WTC11 (cell line): Measurements from ENCODE around the gene ZMAT2. TPM values are rescaled to one million over a fixed set of nuclear protein-coding genes. Genes with fewer than 3 reads are reported as not detected.
A peak's percentile ranks its signal among the peaks of the same experiment; 100 is the strongest.

Experiments
- ATAC-seq: fragments of 200-7000 bp; cut with Tn5 transposase; 2 replicates; pipeline ENCODE4 v1.10.0; 2021; ENCODE audit warnings: mild to moderate bottlenecking, moderate library complexity
- CTCF ChIA-PET: fragments of 300-600 bp; sonication (Branson Sonifier 250); formaldehyde crosslinking; loops from one replicate; lab custom pipeline; 2021; ENCODE audit warnings: antibody characterized with exemption; lab: Charles Lee
- POLR2A ChIA-PET: fragments of 350-600 bp; sonication (Branson Sonifier 250); formaldehyde crosslinking; loops from one replicate; lab custom pipeline; 2021; ENCODE audit warnings: antibody characterized with exemption; lab: Charles Lee
- DNase-seq: peaks from one replicate; pipeline ENCODE4 v3.0.0; 2021; ENCODE audit warnings: low spot score
- H3K27ac Mint-ChIP-seq: 2 replicates; pipeline ENCODE4 v1.8.0; 2021; ENCODE audit warnings: mixed read lengths
- H3K27me3 Mint-ChIP-seq: 2 replicates; pipeline ENCODE4 v1.8.0; 2021; ENCODE audit warnings: low read depth, mild to moderate bottlenecking, moderate library complexity, mixed read lengths
- H3K36me3 Mint-ChIP-seq: 2 replicates; pipeline ENCODE4 v1.8.0; 2021; ENCODE audit warnings: mixed read lengths
- H3K4me1 Mint-ChIP-seq: 2 replicates; pipeline ENCODE4 v1.8.0; 2022; ENCODE audit warnings: mixed read lengths
- H3K4me3 Mint-ChIP-seq: 2 replicates; pipeline ENCODE4 v1.8.0; 2021; ENCODE audit warnings: mild to moderate bottlenecking, moderate library complexity, mixed read lengths
- H3K9me3 Mint-ChIP-seq: 2 replicates; pipeline ENCODE4 v1.8.0; 2021; ENCODE audit warnings: mixed read lengths
- CBFB ChIP-seq: sonication (generic); formaldehyde crosslinking; IDR thresholded peaks from 2 replicates; pipeline ENCODE4 v1.8.1; 2022; ENCODE audit warnings: mild to moderate bottlenecking, low read depth, missing genetic modification reagents
- FOXP1 ChIP-seq: sonication (generic); formaldehyde crosslinking; IDR thresholded peaks from 2 replicates; pipeline ENCODE4 v1.8.0; 2022; ENCODE audit warnings: missing genetic modification reagents, mild to moderate bottlenecking, moderate library complexity, borderline replicate concordance
- MYBL2 ChIP-seq: sonication (generic); formaldehyde crosslinking; IDR thresholded peaks from 2 replicates; pipeline ENCODE4 v1.8.1; 2023; ENCODE audit warnings: mild to moderate bottlenecking, moderate library complexity, missing genetic modification reagents
- OVOL2 ChIP-seq: fragments of 250-450 bp; sonication (Bioruptor Pico); IDR thresholded peaks from 2 replicates; pipeline ENCODE4 v1.9.0; 2021; ENCODE audit warnings: mild to moderate bottlenecking, borderline replicate concordance
- RELA ChIP-seq: sonication (generic); formaldehyde crosslinking; IDR thresholded peaks from 2 replicates; pipeline ENCODE4 v1.8.1; 2022; ENCODE audit warnings: missing genetic modification reagents, mild to moderate bottlenecking, borderline replicate concordance
- SMAD3 ChIP-seq: sonication (generic); formaldehyde crosslinking; IDR thresholded peaks from 2 replicates; pipeline ENCODE4 v1.8.0; 2022; ENCODE audit warnings: missing genetic modification reagents, mild to moderate bottlenecking, borderline replicate concordance
- SMAD4 ChIP-seq: sonication (generic); formaldehyde crosslinking; IDR thresholded peaks from 2 replicates; pipeline ENCODE4 v1.8.0; 2022; ENCODE audit warnings: mild to moderate bottlenecking, missing genetic modification reagents
- TP53 ChIP-seq: sonication (generic); formaldehyde crosslinking; IDR thresholded peaks from 2 replicates; pipeline ENCODE4 v1.8.1; 2023; ENCODE audit warnings: mild to moderate bottlenecking, missing genetic modification reagents
- ZNF138 ChIP-seq: sonication (generic); formaldehyde crosslinking; conservative IDR thresholded peaks from 2 replicates; pipeline ENCODE4 v1.8.1; 2022; ENCODE audit warnings: mild to moderate bottlenecking, moderate library complexity, missing genetic modification reagents
- ZNF219 ChIP-seq: sonication (generic); formaldehyde crosslinking; IDR thresholded peaks from 2 replicates; pipeline ENCODE4 v1.8.0; 2023; ENCODE audit warnings: missing genetic modification reagents, mild to moderate bottlenecking, borderline replicate concordance
- ZNF317 ChIP-seq: sonication (generic); formaldehyde crosslinking; IDR thresholded peaks from 2 replicates; pipeline ENCODE4 v1.8.1; 2023; ENCODE audit warnings: low read depth, mild to moderate bottlenecking, moderate library complexity, missing genetic modification reagents, borderline replicate concordance
- total RNA-seq: library from RNA; stranded (reverse); gene quantifications from 3 replicates; pipeline ENCODE4 v1.2.3, GENCODE V29; 2021
- TF ChIP-seq, protein P1 (sequence below): sonication (generic); formaldehyde crosslinking; IDR thresholded peaks from 2 replicates; pipeline ENCODE4 v1.8.0; 2022; ENCODE audit warnings: mild to moderate bottlenecking, missing genetic modification reagents
- TF ChIP-seq, protein P2 (sequence below): sonication (generic); formaldehyde crosslinking; IDR thresholded peaks from 2 replicates; pipeline ENCODE4 v1.8.0; 2022; ENCODE audit warnings: mild to moderate bottlenecking, missing genetic modification reagents
- TF ChIP-seq, protein P3 (sequence below): sonication (generic); formaldehyde crosslinking; IDR thresholded peaks from 2 replicates; pipeline ENCODE4 v1.8.0; 2022; ENCODE audit warnings: mild to moderate bottlenecking, missing genetic modification reagents
- TF ChIP-seq, protein P4 (sequence below): sonication (generic); formaldehyde crosslinking; conservative IDR thresholded peaks from 2 replicates; pipeline ENCODE4 v1.8.1; 2023; ENCODE audit warnings: mild to moderate bottlenecking, low read depth, missing genetic modification reagents, moderate library complexity
- TF ChIP-seq, protein P5 (sequence below): sonication (generic); formaldehyde crosslinking; IDR thresholded peaks from 2 replicates; pipeline ENCODE4 v1.8.0; 2022; ENCODE audit warnings: missing genetic modification reagents
- TF ChIP-seq, protein P6 (sequence below): sonication (generic); formaldehyde crosslinking; IDR thresholded peaks from 2 replicates; pipeline ENCODE4 v1.8.0; 2022; ENCODE audit warnings: mild to moderate bottlenecking, missing genetic modification reagents
- TF ChIP-seq, protein P7 (sequence below): sonication (generic); formaldehyde crosslinking; IDR thresholded peaks from 2 replicates; pipeline ENCODE4 v1.8.1; 2023; ENCODE audit warnings: mild to moderate bottlenecking, moderate library complexity, missing genetic modification reagents
- TF ChIP-seq, protein P8 (sequence below): sonication (generic); formaldehyde crosslinking; IDR thresholded peaks from 2 replicates; pipeline ENCODE4 v1.8.1; 2022; ENCODE audit warnings: low read depth, mild to moderate bottlenecking, moderate library complexity, missing genetic modification reagents, borderline replicate concordance

ZMAT2 gene
- total RNA-seq, 1 experiment from 2014 or later: 57.2 TPM

DNA sequence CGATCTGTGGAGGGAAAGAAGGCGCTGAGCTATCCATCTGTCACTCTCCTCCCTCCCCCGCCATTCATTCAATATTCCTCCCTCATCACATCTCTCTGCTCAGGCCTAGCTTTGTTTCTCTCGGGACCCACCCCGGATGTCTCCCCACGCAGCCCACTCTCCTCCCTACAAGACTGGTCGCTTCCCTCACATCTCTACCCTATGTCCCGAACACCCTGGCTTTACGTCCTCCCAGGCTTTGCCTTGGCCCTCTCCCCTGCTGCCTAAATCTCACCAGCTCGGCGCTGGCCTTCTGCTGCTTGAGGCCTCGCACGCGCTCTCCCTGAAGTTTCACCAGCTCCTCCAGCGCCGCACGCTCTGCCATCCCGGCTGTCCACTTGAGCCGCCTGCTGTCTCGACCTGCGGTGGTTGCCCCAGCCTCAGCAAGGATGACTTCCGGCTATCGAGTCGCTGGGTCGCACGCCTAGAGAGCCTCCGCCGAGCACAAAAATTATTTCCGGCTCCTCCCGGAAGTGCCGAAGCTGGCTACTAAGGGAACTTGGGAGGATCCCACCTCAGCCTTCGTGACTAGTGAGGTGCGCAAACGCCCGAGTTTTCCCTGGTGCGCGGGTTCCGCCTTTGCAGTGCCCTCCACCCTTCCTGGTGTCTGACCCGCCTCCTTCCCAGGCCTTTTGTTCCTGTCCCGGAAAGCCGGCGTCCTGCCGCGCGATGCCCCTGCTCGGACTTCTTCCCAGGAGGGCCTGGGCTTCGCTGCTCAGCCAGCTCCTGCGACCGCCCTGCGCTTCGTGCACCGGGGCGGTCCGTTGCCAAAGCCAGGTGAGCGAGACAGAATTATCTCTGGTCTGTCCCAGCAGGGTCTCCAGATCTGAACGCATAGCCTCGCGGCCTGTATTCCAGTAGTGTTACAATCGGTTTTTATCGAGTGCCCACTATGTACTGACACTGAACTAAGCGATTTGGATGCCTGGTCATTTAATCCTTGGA lies 9.0 kb upstream of the ZMAT2 start, which contains the start of the genes HARS1 and HARS2 (continued):
- TF ChIP-seq FOXP1 (CRISPR knock-in tag): no peak; the same call in 1 of the 2 replicates
- 0 out of 2 replicates have a peak, but pooled peaks have one; percentile 21 for TF ChIP-seq SMAD3 (CRISPR knock-in tag)
- no peak for TF ChIP-seq ZNF317 (CRISPR knock-in tag)
- TF ChIP-seq CBFB (CRISPR knock-in tag): no peak
- TF ChIP-seq RELA (CRISPR knock-in tag): no peak
- no peak for TF ChIP-seq OVOL2 (CRISPR knock-in tag)
- TF ChIP-seq, protein P1, sequence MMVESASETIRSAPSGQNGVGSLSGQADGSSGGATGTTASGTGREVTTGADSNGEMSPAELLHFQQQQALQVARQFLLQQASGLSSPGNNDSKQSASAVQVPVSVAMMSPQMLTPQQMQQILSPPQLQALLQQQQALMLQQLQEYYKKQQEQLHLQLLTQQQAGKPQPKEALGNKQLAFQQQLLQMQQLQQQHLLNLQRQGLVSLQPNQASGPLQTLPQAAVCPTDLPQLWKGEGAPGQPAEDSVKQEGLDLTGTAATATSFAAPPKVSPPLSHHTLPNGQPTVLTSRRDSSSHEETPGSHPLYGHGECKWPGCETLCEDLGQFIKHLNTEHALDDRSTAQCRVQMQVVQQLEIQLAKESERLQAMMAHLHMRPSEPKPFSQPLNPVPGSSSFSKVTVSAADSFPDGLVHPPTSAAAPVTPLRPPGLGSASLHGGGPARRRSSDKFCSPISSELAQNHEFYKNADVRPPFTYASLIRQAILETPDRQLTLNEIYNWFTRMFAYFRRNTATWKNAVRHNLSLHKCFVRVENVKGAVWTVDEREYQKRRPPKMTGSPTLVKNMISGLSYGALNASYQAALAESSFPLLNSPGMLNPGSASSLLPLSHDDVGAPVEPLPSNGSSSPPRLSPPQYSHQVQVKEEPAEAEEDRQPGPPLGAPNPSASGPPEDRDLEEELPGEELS (CRISPR knock-in tag): peak; percentile 42; the same call in 1 of the 2 replicates
- TF ChIP-seq, protein P2, sequence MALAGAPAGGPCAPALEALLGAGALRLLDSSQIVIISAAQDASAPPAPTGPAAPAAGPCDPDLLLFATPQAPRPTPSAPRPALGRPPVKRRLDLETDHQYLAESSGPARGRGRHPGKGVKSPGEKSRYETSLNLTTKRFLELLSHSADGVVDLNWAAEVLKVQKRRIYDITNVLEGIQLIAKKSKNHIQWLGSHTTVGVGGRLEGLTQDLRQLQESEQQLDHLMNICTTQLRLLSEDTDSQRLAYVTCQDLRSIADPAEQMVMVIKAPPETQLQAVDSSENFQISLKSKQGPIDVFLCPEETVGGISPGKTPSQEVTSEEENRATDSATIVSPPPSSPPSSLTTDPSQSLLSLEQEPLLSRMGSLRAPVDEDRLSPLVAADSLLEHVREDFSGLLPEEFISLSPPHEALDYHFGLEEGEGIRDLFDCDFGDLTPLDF (CRISPR knock-in tag): no peak
- no peak for TF ChIP-seq ZNF219 (CRISPR knock-in tag)
- TF ChIP-seq MYBL2 (CRISPR knock-in tag): no peak
- TF ChIP-seq TP53 (CRISPR knock-in tag): no peak
- peak; percentile 45; the same call in 1 of the 2 replicates for TF ChIP-seq ZNF138 (CRISPR knock-in tag)
- TF ChIP-seq, protein P3, sequence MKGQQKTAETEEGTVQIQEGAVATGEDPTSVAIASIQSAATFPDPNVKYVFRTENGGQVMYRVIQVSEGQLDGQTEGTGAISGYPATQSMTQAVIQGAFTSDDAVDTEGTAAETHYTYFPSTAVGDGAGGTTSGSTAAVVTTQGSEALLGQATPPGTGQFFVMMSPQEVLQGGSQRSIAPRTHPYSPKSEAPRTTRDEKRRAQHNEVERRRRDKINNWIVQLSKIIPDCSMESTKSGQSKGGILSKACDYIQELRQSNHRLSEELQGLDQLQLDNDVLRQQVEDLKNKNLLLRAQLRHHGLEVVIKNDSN: no peak
- TF ChIP-seq, protein P4, sequence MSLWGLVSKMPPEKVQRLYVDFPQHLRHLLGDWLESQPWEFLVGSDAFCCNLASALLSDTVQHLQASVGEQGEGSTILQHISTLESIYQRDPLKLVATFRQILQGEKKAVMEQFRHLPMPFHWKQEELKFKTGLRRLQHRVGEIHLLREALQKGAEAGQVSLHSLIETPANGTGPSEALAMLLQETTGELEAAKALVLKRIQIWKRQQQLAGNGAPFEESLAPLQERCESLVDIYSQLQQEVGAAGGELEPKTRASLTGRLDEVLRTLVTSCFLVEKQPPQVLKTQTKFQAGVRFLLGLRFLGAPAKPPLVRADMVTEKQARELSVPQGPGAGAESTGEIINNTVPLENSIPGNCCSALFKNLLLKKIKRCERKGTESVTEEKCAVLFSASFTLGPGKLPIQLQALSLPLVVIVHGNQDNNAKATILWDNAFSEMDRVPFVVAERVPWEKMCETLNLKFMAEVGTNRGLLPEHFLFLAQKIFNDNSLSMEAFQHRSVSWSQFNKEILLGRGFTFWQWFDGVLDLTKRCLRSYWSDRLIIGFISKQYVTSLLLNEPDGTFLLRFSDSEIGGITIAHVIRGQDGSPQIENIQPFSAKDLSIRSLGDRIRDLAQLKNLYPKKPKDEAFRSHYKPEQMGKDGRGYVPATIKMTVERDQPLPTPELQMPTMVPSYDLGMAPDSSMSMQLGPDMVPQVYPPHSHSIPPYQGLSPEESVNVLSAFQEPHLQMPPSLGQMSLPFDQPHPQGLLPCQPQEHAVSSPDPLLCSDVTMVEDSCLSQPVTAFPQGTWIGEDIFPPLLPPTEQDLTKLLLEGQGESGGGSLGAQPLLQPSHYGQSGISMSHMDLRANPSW: no peak
- no peak for TF ChIP-seq SMAD4

DNA sequence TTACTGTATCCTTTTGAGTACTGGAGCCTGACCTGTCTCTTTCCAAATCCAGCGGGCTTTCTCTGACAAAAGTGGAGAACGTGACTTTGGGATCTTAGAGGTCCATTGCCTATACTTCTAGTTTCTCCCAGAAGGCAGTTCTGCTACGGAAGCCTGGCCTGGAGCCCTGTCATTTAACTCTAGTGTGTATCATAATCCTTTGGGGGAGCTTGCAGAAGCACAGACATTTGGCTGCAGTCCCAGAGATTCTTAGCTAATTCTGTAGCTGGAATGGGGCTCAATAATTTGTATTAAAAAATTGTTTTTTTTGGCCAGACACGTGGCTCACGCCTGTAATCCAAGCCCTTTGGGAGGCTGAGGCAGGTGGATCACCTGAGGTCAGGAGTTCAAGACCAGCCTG lies 6.0 kb upstream of the ZMAT2 start:
- Mint-ChIP-seq H3K27ac (no peak overlapping the region), H3K4me3 (no peak overlapping the region), H3K9me3 (no peaks in the 10 kb centered on the region), H3K4me1 (peaks cover 21% of the 10 kb centered on the region), H3K36me3 (peaks cover 50% of the 10 kb centered on the region), H3K27me3 (no peaks in the 10 kb centered on the region)
- ChIA-PET CTCF (no interaction called here), POLR2A (no interaction called here)
- DNase-seq (no peak), ATAC-seq (no peak)
- TF ChIP-seq, protein P5, sequence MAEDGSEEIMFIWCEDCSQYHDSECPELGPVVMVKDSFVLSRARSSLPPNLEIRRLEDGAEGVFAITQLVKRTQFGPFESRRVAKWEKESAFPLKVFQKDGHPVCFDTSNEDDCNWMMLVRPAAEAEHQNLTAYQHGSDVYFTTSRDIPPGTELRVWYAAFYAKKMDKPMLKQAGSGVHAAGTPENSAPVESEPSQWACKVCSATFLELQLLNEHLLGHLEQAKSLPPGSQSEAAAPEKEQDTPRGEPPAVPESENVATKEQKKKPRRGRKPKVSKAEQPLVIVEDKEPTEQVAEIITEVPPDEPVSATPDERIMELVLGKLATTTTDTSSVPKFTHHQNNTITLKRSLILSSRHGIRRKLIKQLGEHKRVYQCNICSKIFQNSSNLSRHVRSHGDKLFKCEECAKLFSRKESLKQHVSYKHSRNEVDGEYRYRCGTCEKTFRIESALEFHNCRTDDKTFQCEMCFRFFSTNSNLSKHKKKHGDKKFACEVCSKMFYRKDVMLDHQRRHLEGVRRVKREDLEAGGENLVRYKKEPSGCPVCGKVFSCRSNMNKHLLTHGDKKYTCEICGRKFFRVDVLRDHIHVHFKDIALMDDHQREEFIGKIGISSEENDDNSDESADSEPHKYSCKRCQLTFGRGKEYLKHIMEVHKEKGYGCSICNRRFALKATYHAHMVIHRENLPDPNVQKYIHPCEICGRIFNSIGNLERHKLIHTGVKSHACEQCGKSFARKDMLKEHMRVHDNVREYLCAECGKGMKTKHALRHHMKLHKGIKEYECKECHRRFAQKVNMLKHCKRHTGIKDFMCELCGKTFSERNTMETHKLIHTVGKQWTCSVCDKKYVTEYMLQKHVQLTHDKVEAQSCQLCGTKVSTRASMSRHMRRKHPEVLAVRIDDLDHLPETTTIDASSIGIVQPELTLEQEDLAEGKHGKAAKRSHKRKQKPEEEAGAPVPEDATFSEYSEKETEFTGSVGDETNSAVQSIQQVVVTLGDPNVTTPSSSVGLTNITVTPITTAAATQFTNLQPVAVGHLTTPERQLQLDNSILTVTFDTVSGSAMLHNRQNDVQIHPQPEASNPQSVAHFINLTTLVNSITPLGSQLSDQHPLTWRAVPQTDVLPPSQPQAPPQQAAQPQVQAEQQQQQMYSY (CRISPR knock-in tag): no peak
- TF ChIP-seq, protein P6, sequence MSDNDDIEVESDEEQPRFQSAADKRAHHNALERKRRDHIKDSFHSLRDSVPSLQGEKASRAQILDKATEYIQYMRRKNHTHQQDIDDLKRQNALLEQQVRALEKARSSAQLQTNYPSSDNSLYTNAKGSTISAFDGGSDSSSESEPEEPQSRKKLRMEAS: no peak
- TF ChIP-seq, protein P7, sequence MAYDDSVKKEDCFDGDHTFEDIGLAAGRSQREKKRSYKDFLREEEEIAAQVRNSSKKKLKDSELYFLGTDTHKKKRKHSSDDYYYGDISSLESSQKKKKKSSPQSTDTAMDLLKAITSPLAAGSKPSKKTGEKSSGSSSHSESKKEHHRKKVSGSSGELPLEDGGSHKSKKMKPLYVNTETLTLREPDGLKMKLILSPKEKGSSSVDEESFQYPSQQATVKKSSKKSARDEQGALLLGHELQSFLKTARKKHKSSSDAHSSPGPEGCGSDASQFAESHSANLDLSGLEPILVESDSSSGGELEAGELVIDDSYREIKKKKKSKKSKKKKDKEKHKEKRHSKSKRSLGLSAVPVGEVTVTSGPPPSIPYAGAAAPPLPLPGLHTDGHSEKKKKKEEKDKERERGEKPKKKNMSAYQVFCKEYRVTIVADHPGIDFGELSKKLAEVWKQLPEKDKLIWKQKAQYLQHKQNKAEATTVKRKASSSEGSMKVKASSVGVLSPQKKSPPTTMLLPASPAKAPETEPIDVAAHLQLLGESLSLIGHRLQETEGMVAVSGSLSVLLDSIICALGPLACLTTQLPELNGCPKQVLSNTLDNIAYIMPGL (CRISPR knock-in tag): no peak
- TF ChIP-seq, protein P8, sequence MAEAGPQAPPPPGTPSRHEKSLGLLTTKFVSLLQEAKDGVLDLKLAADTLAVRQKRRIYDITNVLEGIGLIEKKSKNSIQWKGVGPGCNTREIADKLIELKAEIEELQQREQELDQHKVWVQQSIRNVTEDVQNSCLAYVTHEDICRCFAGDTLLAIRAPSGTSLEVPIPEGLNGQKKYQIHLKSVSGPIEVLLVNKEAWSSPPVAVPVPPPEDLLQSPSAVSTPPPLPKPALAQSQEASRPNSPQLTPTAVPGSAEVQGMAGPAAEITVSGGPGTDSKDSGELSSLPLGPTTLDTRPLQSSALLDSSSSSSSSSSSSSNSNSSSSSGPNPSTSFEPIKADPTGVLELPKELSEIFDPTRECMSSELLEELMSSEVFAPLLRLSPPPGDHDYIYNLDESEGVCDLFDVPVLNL: no peak
